Colon (tissue), 2 donors: ENCODE data around the gene KCNMB4.

Experiments
- FAIRE-seq: peaks from 2 replicates; lab custom pipeline; 2012; peaks lifted over from hg19 to GRCh38; lab: Jason Lieb, UNC
- donor health status: control.
- donor health status: control.

KCNMB4 gene

DNA sequence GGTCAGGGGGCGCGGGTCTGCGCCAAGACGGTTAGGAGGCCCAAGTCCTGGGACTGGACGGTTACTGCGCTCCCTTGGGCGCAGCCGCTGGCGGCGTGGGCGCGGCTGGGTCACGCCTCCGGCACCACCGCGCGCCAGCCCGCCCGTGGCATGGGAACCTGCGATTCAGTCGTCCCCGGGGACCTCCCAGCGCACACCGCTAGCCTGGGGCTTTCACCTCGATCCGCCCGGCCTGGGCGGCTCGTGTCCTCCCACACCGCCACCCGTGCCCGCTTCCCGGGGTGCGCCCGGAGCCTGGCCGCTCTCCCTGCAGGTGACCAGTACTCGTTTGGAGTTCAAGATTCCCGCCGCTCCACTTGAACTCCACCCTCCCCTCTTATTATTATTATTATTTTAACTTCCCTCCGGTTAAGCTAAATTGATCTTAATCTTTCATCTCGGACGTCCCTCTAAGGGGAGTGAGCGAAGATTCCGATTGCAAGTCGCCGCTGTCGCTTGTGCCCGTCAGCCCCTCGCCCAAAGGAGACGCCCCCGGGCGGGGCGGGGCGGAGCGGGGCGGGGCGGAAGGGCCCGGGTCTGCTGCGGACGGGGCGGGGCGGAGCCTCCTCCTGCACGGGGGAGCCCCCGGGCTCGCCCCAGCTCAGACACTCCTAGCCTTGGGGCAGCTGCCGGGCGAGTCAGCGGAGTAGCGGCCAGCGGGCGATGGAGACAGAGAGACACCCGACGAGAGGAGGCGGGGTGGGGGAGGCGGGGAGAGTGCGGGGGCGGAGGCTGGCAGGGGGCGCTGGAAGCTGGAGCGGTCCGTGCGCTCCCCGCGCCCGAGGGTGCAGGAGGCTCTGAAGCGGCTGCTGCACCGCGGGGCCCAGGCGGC lies at the start of gene KCNMB4:
TSS of gene KCNMB4 (plus strand) at position 643 of the 871 bp plus-strand sequence. CDS start 445 bp downstream, outside the sequence.
- FAIRE-seq: no peak

DNA sequence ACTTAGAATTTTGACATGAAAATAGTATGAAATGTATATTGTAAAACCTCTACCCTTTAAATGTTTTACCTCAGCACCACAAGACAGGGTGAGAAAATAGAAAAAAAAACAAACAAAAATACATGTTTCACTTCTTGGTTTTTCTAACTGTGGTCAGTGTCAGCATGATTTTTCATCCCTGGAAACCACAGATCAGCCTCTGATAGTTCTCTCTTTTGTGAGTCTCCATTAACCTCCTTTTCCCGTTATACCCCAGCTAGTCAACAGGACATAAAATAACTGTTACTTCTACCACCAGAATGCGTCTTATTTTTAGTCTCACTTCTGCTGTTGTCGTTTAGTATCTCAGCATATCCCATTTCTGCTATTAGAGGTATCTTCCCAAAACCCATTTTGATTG lies 48.3 kb upstream of the KCNMB4 start:
- no peak for FAIRE-seq

DNA sequence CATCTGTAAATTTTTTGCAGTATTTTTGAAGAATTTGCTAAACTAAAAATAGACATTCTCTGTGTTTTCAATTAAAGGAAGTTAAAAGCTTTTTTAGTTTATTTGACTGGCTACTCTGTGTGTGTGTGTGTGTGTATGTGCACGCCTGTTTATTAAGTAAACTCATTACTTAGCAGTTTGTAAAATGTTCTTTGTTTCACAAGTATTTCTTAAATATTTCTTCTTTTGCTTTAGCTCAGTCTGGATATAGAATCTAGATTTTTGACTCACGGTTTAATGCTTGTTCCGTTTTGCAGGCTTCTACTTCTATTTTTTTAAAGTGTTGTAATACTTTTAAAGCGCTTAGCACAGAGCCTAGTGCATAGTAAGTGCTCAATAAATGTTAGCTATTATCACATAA lies 46.5 kb upstream of the KCNMB4 start:
- no peak for FAIRE-seq

- FAIRE-seq: no peak
These were observed 44.9 kb upstream of the KCNMB4 start for GRCh38 chr12:70321191-70321590.

- FAIRE-seq: no peak
These were observed 38.5 kb upstream of the KCNMB4 start for GRCh38 chr12:70327541-70327940.

DNA sequence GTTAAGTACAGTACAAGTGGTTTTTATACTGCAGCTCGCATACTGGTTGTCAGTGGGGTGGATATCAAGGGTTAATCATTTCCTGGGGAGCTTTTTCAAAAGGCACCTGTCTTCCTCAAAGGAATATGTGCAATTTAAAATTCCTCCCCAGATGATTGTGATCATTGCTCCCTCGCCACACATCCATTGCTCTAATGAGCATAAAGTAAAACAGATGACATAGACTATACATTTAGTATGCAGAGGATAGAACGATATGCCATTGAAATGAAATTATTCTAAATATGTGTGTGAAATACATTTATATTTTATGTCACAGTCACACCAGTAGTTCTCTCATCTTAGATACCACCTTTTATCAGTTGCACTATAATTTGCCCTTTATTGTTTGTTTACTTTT lies 36.4 kb upstream of the KCNMB4 start:
- FAIRE-seq: no peak

GRCh38 chr12:70330158-70330557 lies 35.9 kb upstream of the KCNMB4 start:
- FAIRE-seq: no peak

GRCh38 chr12:70332236-70332635 lies 33.9 kb upstream of the KCNMB4 start:
- peak; percentile 14 for FAIRE-seq

DNA sequence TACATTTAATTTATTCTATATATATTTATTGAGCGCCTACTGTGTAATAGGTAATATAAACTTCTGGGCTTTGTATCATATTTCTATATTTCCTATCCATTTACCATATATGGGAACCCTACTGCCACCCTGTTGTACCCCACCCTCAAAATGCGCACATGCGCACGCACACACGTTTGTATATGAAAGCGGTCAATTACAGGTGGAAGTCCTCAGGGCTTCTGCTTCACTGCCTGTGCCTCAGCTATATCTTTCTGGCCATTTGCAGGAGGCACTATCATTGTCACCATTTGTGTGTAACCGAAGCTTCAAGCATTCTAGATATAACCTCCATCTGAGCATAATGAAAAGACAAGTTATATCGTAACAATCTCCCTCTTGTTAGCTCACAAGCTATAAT lies 31.3 kb upstream of the KCNMB4 start:
- FAIRE-seq: no peak

GRCh38 chr12:70338531-70338930 lies 27.6 kb upstream of the KCNMB4 start:
- no peak for FAIRE-seq

- FAIRE-seq: no peak
These were observed 15.0 kb upstream of the KCNMB4 start for GRCh38 chr12:70351076-70351475.

DNA sequence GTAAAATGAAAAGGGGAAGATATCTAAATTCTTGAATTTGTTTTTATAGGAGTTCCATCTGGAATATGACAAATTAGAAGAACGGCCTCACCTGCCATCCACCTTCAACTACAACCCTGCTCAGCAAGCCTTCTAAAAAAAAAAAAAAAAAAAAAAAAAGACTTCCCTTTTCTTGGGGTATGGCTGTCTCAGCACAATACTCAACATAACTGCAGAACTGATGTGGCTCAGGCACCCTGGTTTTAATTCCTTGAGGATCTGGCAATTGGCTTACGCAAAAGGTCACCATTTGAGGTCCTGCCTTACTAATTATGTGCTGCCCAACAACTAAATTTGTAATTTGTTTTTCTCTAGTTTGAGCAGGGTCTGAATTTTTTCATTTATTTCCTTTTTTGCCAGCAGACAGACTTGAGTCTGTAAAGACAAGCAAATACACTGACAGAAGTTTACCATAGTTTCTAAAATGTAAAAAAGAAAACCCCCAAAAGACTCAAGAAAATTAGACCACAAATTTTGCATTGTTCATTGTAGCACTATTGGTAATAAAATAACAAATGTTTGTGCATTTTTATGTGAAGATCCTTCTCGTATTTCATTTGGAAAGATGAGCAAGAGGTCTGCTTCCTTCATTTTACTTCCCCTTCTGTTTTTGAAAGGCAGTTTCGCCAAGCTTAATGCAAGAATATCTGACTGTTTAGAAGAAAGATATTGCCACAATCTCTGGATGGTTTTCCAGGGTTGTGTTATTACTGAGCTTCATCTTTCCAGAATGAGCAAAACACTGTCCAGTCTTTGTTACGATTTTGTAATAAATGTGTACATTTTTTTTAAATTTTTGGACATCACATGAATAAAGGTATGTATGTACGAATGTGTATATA lies 12.1 kb upstream of the KCNMB4 start:
- FAIRE-seq: no peak

DNA sequence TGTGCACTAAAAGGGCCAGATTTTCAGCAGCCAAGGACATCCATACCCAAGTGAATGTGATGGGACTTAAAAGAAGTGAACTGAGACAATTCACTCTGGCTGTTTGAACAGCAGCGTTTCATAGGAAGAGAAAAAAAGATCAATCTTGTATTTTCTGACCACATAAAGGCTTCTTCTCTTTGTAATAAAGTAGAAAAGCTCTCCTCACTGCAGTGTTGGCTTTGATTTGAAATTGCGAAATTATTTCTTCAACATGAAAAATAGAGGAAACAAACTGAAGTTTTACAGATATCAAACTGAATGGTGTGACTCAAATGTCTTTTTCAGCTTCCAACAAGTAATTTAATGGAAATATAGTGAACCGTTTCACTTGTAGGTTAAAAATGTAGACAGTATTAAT lies 11.3 kb upstream of the KCNMB4 start:
- FAIRE-seq: no peak

DNA sequence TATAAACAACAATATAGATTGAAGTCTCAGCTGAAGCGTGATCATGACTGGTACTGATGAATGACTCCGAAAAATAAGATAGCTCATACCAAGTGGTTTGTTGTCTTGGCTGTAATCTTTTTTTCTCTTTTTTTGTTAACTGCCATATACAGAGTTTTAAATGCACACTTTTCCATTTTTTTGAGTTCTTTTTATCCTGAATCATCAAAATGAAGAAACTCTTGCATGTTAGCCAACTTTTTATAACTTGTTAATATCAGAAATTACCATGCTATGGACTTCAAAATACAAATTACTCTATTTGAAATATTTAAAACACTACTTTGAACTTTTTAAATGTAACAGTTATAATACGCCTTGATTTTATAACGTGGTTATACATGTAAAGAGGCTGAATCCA lies 10.1 kb upstream of the KCNMB4 start:
- FAIRE-seq: no peak

GRCh38 chr12:70359458-70360197 lies 6.5 kb upstream of the KCNMB4 start:
- peak; percentile 10 for FAIRE-seq

DNA sequence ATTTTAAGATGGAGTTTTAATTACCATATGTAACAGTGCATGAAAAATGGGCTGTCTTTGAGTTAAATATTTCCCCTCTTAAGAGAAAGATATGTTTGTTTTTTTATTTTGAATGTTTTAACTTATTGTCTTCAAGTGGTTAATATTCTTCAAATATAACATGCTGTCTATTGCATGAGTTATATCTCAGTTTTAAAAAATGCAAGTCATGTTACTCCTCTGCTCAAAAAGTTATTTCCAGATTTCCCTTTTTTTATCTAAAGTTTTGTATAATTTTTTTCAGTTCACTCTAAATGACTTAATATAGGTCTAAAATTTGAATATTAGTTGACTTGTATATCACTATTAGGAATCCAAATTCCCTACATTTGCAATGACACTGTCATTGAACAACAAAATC lies 5.9 kb upstream of the KCNMB4 start:
- peak; percentile 24 for FAIRE-seq

DNA sequence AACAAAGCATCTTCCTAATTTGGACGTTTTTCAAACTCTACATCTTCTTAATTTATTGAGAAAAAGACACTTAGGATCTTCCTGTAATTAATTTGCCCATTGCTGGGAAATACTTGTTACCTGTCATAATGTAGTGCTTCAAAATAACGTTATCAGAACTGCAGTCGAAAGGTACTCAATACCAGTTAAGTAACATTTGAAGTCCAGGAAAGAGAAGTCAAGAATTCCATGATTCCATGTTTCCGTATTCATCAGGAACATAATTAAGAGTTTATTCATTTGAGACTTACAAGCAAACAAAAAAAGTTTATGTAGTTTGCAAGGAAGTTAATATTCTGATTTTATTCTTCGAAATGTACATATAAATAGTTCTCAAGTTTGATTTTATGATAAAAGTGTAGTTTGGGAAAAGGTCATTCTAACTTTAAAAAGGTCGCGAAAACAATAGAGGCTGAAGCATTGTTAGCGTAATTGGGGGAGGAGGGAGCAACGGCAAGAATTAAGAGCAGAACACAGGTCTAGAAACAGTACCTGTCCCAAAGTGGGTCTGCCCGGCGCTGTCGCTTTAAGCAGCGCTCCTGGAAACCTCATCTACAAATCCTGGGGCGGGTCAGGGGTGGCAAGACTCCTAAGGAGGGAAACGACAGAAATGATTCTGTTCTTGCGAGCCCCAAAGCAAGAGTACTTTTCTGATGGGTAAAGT lies 1.2 kb upstream of the KCNMB4 start:
- FAIRE-seq: no peak

GRCh38 chr12:70365398-70365647 lies 767 bp upstream of the KCNMB4 start:
- no peak for FAIRE-seq

DNA sequence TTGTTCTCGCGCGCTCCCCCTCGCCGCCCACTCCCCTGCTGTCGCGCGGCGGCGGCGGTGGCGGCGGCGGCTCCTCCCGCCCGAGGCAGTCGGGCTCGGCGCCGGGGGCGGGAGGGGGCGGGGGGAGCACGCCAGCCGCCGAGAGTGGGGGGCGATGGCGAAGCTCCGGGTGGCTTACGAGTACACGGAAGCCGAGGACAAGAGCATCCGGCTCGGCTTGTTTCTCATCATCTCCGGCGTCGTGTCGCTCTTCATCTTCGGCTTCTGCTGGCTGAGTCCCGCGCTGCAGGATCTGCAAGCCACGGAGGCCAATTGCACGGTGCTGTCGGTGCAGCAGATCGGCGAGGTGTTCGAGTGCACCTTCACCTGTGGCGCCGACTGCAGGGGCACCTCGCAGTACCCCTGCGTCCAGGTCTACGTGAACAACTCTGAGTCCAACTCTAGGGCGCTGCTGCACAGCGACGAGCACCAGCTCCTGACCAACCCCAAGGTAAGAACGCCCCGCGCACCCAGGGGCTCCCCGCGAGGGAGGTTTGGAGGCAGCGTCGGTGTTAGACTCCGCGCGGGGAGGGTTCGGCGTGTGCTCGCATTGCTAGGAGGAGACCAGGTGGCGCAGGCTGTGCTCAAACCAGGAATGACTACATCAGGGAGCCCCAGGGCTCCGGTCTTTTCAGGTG lies 629 bp downstream of the KCNMB4 start:
- FAIRE-seq: no peak

DNA sequence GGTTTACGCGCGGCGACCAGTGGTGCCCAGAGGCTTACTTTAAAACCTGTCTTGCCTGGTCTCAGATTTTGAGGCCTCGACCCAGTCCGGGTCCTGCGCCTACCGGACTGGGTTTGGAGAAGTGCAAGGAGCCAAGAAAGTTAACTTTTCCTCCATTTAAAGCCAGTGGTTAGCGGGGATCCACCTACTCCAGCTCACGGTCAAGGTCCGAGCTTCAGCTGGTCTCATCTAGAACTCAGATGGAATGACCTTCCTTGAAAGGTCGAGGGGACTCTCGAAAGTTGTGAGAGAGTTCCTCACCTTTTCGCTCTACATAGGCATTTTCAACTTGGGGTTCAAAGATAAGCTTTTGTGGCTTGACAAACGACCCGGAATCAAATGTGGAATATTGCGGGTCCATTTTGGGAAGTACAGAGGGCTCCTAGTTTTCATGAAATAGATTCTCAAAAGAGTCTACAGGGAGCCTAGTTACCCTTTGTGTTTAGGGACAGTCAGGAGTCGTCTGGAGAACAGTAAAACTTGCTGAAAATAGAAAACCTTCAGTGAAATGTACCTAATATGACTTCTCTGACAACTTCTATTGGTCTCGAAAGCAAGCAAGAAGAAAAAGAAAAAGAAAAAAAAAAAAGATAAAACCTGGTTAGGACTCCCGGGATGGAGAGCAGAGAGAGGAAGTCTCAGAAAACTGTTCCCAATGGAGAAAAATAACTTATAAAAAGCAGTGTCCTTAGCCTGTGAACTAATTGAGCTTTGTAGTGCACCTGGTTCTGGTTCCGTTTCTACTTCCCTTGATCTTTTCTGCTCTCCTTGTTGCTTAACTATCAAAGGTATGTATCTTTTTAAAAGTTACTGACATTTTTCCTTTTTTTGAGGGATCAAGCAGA lies 1.4 kb downstream of the KCNMB4 start:
- FAIRE-seq: no peak

DNA sequence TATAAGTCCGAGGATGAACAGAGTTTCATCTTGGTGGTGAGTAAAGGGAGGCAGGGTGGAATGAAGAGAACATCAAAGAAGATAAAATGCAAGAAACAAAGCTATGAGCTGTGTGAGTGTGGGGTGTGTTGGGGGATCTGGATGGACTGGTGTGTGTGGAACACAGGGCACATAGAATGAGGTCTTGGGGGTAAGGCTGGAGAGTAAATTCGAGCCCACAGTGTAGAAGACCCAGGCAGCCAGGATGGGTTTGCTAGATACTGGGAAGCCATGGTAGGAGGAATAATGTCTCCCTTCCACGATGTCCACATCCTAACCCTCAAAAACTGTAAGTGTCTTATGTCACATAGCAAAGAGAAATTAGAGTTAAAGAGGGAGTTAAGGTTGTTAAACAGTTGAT lies 6.8 kb downstream of the KCNMB4 start:
- FAIRE-seq: no peak
